Right atrium auricular region (tissue), 2 donors: ENCODE results near the gene HMMR. TPM values are rescaled to one million over a fixed set of nuclear protein-coding genes. Genes with fewer than 3 reads are reported as not detected.

Experiments
- DNase-seq: peaks from one replicate; pipeline ENCODE4 v3.0.0-alpha.2; 2019; ENCODE audit warnings: low spot score
- H3K27ac ChIP-seq, 2 donors: fragments of 200-600 bp; sonication (generic); 1 replicate in 1 of 2; 2 replicates in 1 of 2; pipeline ENCODE4 v1.5.1; 2016 to 2019
- H3K27me3 ChIP-seq, 2 donors: fragments of 200-600 bp; sonication (generic); one replicate each; pipeline versions ENCODE4 v1.5.1 to v1.6.0; 2017 to 2019
- H3K36me3 ChIP-seq: fragments of 200-600 bp; sonication (generic); one replicate; pipeline ENCODE4 v1.5.1; 2016
- H3K4me1 ChIP-seq, 2 donors: fragments of 200-600 bp; sonication (generic); one replicate each; pipeline versions ENCODE4 v1.5.1 to v1.6.0; 2017 to 2019
- H3K4me3 ChIP-seq, 2 donors: fragments of 200-600 bp; sonication (generic); 1 replicate in 1 of 2; 2 replicates in 1 of 2; pipeline ENCODE4 v1.5.1; 2017 to 2019; ENCODE audit warnings: mild to moderate bottlenecking in 1 of 2, moderate library complexity in 1 of 2
- H3K9me3 ChIP-seq, 2 donors: fragments of 200-600 bp; sonication (generic); one replicate each; pipeline ENCODE4 v1.5.1; 2019
- total RNA-seq, 2 donors: library from RNA; depleted of rRNA; stranded (reverse); fragments of >200 nt; gene quantifications; one replicate each; pipeline ENCODE4 v1.1.0, GENCODE V29; 2016
- TF ChIP-seq, protein P1 (sequence below), 2 donors: fragments of 200-600 bp; sonication (generic); IDR thresholded peaks; one replicate each; pipeline ENCODE4 v1.5.1; 2019; ENCODE audit warnings: antibody characterized with exemption in 2 of 2

The HMMR gene
- total RNA-seq, 2 donors from 2014 or later: 0.43 to 2.0 TPM

GRCh38 chr5:163475411-163475810 lies 15.0 kb downstream of the HMMR start:
- no peak for DNase-seq
- no peaks in the 10 kb centered on the region for H3K9me3 ChIP-seq
- TF ChIP-seq, protein P1, sequence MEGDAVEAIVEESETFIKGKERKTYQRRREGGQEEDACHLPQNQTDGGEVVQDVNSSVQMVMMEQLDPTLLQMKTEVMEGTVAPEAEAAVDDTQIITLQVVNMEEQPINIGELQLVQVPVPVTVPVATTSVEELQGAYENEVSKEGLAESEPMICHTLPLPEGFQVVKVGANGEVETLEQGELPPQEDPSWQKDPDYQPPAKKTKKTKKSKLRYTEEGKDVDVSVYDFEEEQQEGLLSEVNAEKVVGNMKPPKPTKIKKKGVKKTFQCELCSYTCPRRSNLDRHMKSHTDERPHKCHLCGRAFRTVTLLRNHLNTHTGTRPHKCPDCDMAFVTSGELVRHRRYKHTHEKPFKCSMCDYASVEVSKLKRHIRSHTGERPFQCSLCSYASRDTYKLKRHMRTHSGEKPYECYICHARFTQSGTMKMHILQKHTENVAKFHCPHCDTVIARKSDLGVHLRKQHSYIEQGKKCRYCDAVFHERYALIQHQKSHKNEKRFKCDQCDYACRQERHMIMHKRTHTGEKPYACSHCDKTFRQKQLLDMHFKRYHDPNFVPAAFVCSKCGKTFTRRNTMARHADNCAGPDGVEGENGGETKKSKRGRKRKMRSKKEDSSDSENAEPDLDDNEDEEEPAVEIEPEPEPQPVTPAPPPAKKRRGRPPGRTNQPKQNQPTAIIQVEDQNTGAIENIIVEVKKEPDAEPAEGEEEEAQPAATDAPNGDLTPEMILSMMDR (IDR thresholded peaks at IDR 0.05): no peak

GRCh38 chr5:163478126-163478981 lies 17.9 kb downstream of the HMMR start:
- no peaks in the 10 kb centered on the region for H3K4me1 ChIP-seq
- no peaks in the 10 kb centered on the region for H3K27me3 ChIP-seq
- H3K27ac ChIP-seq: no peak overlapping the region
- DNase-seq: no peak
- H3K4me3 ChIP-seq: no peak overlapping the region
- no peaks in the 10 kb centered on the region for H3K9me3 ChIP-seq
- TF ChIP-seq, protein P1 (IDR thresholded peaks at IDR 0.05): no peak
- no peaks in the 10 kb centered on the region for H3K36me3 ChIP-seq

More at GRCh38 chr5:163475411-163475810, 15.0 kb downstream of the HMMR start:
- Histone ChIP-seq H3K27me3 (no peaks in the 10 kb centered on the region), H3K4me3 (no peak overlapping the region), H3K4me1 (no peaks in the 10 kb centered on the region), H3K27ac (no peak overlapping the region), H3K36me3 (no peaks in the 10 kb centered on the region)

DNA sequence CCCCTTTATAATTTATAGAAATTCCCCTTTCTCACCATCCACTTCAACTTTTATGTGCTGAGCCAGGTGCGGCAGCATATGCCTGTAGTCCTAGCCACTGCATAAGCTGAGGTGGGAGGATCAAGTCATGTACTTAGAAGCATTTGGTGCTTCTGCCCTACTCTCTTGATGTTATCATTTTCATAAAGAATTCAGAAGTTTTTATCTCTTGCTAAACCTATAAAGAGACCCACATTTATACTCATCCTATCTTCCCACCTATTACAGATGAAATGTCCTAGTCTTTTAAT lies 18.5 kb downstream of the HMMR start:
- TF ChIP-seq, protein P1 (IDR thresholded peaks at IDR 0.05): no peak
- no peaks in the 10 kb centered on the region for H3K4me1 ChIP-seq
- H3K36me3 ChIP-seq: no peaks in the 10 kb centered on the region
- H3K4me3 ChIP-seq: no peak overlapping the region
- H3K27me3 ChIP-seq: no peaks in the 10 kb centered on the region
- H3K9me3 ChIP-seq: no peaks in the 10 kb centered on the region
- no peak overlapping the region for H3K27ac ChIP-seq
- no peak for DNase-seq

DNA sequence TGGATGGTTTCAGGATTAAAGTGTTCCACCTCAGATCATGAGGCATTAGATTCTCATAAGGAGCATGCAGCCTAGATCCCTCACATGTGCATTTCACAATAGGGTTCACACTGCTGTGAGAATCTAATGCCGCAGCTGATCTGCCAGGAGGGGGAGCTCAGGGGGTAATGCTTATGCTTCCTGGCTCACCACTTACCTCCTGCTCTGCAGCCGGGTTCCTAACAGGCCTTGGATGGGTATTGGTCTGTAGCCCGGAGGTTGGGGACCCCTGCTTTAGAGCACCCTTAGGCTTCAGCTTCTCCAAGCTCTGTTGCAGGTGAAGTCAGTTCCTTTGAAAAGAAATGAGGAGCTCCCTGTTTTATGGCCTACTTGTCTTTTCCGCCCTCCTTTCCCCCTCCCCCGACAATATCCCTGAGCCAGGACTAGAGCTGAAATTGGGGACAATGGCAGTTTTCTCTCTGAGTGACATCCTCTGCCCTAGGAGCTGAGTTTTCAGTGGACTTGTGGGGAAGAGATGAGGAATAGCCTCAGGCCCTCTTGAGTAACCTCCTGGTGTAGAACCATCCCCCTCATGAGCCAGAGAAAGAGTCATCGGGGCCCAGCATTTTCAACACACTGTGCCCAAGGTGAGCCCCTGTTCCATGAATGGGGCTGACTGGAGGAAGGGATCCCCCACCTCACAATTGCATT lies 28.8 kb downstream of the HMMR start:
- Histone ChIP-seq H3K4me3 (no peak overlapping the region), H3K36me3 (no peaks in the 10 kb centered on the region), H3K27me3 (no peaks in the 10 kb centered on the region), H3K27ac (no peak overlapping the region), H3K4me1 (no peaks in the 10 kb centered on the region), H3K9me3 (no peaks in the 10 kb centered on the region)
- TF ChIP-seq, protein P1 (IDR thresholded peaks at IDR 0.05): no peak
- no peak for DNase-seq

DNA sequence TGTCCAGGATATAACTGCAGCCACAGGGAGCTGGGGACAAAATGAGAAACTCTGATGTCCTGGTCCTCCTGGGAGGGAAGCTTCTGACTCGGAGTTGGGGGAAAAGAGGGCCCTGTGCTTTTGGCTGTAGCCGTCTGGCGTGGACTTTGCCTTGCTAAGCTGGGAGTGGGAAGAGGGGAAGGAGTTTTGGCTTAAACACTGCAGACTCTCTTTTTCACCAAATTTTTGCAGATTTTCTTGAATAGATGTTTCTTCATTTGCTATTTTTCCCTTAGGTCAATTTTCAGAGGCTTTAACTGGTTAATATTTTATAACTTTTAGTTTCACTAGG lies 29.3 kb downstream of the HMMR start:
- Histone ChIP-seq H3K4me1 (no peaks in the 10 kb centered on the region), H3K9me3 (no peaks in the 10 kb centered on the region), H3K27ac (no peak overlapping the region), H3K4me3 (no peak overlapping the region), H3K36me3 (no peaks in the 10 kb centered on the region), H3K27me3 (no peaks in the 10 kb centered on the region)
- DNase-seq: no peak
- TF ChIP-seq, protein P1 (IDR thresholded peaks at IDR 0.05): no peak
